ENCODE results near the gene CD6. TPM values are rescaled to one million over a fixed set of nuclear protein-coding genes. Genes with fewer than 3 reads are reported as not detected.

CD6 gene
- total and polyA plus RNA-seq, 10 of the 15 experiments (the other 5 are each of a cell fraction or from before 2014, with no cell fraction given), result 0.37 to 17.6 (median 6.2) TPM

DNA sequence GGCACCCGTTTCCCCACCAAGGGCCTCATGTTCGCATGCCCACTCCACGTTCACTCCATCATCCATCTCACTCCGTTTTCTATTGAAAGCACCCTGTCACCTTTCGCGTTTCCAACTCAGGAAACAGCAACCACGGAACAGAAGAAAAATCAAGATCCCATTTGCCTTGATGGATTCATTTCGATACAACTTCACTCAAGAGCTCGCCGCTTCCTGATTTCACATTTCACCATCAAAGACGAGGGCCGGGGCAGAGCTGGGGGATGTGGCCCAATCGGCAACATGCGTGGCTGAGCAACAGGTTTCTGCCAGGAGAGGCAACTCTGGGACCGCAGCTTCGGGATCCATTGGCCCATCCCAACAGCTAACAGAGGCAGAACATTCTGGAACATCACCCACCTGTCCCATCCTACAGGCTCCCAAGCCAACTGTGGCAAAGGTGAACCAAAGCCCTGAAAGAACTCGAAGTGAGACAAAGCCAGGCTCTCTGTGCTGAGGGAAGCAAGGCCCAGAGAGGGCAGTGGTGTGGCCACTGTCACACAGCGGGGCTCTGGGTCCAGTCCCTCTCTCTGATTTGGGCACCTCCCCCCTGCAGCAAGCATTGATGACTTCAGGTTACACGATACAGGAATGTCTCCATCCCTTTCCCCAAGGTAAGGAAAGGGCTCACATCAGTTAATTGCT, 94.6 kb downstream of the CD6 start (continued):
- TF ChIP-seq NBN (IDR thresholded peaks at IDR 0.05), result no peak
- TF ChIP-seq SPI1 (IDR thresholded peaks at IDR 0.05; ENCODE audit: borderline replicate concordance, insufficient read depth, low read depth, low read length), result peak; percentile 74
- TF ChIP-seq HCFC1 (IDR thresholded peaks at IDR 0.05; ENCODE audit: low read length), result no peak
- no peak for TF ChIP-seq GATAD2B (conservative IDR thresholded peaks at IDR 0.05; ENCODE audit: low read depth)
- TF ChIP-seq CBX5 (IDR thresholded peaks at IDR 0.05; ENCODE audit: low read depth), result no peak
- TF ChIP-seq PML (IDR thresholded peaks at IDR 0.05; ENCODE audit: low read length), result no peak
- TF ChIP-seq KAT2A (conservative IDR thresholded peaks at IDR 0.05; ENCODE audit: control insufficient read depth, low read depth, low read length), result no peak
- TF ChIP-seq SIN3A (IDR thresholded peaks at IDR 0.05; ENCODE audit: low read depth, low read length), result no peak
- TF ChIP-seq POLR2A (IDR thresholded peaks at IDR 0.05; ENCODE audit: low read depth, low read length), result no peak
- TF ChIP-seq RFX5 (IDR thresholded peaks at IDR 0.05; ENCODE audit: low read depth, low read length), result no peak
- TF ChIP-seq, protein P1, sequence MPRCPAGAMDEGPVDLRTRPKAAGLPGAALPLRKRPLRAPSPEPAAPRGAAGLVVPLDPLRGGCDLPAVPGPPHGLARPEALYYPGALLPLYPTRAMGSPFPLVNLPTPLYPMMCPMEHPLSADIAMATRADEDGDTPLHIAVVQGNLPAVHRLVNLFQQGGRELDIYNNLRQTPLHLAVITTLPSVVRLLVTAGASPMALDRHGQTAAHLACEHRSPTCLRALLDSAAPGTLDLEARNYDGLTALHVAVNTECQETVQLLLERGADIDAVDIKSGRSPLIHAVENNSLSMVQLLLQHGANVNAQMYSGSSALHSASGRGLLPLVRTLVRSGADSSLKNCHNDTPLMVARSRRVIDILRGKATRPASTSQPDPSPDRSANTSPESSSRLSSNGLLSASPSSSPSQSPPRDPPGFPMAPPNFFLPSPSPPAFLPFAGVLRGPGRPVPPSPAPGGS (IDR thresholded peaks at IDR 0.05; ENCODE audit: borderline replicate concordance, insufficient read depth, low read depth, low read length, poor library complexity, severe bottlenecking), result peak; percentile 35
- 0 out of 2 replicates have a peak, but pooled peaks have one; percentile 71 for TF ChIP-seq MTA3 (IDR thresholded peaks at IDR 0.05; ENCODE audit: borderline replicate concordance, low read length)
- no peak for TF ChIP-seq NR2F1 (conservative IDR thresholded peaks at IDR 0.05)
- no peak for TF ChIP-seq LARP7 (IDR thresholded peaks at IDR 0.05)
- no peak for TF ChIP-seq YY1 (IDR thresholded peaks at IDR 0.05; ENCODE audit: low read depth, low read length)
- TF ChIP-seq, protein P2, sequence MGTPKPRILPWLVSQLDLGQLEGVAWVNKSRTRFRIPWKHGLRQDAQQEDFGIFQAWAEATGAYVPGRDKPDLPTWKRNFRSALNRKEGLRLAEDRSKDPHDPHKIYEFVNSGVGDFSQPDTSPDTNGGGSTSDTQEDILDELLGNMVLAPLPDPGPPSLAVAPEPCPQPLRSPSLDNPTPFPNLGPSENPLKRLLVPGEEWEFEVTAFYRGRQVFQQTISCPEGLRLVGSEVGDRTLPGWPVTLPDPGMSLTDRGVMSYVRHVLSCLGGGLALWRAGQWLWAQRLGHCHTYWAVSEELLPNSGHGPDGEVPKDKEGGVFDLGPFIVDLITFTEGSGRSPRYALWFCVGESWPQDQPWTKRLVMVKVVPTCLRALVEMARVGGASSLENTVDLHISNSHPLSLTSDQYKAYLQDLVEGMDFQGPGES (IDR thresholded peaks at IDR 0.05), result no peak
- TF ChIP-seq, protein P3, sequence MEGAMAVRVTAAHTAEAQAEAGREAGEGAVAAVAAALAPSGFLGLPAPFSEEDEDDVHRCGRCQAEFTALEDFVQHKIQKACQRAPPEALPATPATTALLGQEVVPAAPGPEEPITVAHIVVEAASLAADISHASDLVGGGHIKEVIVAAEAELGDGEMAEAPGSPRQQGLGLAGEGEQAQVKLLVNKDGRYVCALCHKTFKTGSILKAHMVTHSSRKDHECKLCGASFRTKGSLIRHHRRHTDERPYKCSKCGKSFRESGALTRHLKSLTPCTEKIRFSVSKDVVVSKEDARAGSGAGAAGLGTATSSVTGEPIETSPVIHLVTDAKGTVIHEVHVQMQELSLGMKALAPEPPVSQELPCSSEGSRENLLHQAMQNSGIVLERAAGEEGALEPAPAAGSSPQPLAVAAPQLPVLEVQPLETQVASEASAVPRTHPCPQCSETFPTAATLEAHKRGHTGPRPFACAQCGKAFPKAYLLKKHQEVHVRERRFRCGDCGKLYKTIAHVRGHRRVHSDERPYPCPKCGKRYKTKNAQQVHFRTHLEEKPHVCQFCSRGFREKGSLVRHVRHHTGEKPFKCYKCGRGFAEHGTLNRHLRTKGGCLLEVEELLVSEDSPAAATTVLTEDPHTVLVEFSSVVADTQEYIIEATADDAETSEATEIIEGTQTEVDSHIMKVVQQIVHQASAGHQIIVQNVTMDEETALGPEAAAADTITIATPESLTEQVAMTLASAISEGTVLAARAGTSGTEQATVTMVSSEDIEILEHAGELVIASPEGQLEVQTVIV (IDR thresholded peaks at IDR 0.05; ENCODE audit: borderline replicate concordance, partially characterized antibody), result no peak
- no peak for TF ChIP-seq TCF12 (IDR thresholded peaks at IDR 0.05; ENCODE audit: low read depth, low read length)
- no peak for TF ChIP-seq ZNF384 (IDR thresholded peaks at IDR 0.05; ENCODE audit: borderline replicate concordance, low read depth, low read length)
- TF ChIP-seq, protein P4, sequence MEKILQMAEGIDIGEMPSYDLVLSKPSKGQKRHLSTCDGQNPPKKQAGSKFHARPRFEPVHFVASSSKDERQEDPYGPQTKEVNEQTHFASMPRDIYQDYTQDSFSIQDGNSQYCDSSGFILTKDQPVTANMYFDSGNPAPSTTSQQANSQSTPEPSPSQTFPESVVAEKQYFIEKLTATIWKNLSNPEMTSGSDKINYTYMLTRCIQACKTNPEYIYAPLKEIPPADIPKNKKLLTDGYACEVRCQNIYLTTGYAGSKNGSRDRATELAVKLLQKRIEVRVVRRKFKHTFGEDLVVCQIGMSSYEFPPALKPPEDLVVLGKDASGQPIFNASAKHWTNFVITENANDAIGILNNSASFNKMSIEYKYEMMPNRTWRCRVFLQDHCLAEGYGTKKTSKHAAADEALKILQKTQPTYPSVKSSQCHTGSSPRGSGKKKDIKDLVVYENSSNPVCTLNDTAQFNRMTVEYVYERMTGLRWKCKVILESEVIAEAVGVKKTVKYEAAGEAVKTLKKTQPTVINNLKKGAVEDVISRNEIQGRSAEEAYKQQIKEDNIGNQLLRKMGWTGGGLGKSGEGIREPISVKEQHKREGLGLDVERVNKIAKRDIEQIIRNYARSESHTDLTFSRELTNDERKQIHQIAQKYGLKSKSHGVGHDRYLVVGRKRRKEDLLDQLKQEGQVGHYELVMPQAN (conservative IDR thresholded peaks at IDR 0.05), result no peak
- TF ChIP-seq CREM (IDR thresholded peaks at IDR 0.05; ENCODE audit: low read depth), result peak; percentile 67; the same call in 1 of the 2 replicates
- no peak for TF ChIP-seq ZZZ3 (IDR thresholded peaks at IDR 0.05; ENCODE audit: control insufficient read depth, insufficient read length, low read depth)
- TF ChIP-seq SP1 (IDR thresholded peaks at IDR 0.05; ENCODE audit: low read depth, low read length), result no peak
- peak; percentile 58 for TF ChIP-seq JUNB (IDR thresholded peaks at IDR 0.05)
- no peak for TF ChIP-seq SMARCA5 (IDR thresholded peaks at IDR 0.05)
- TF ChIP-seq KDM1A (IDR thresholded peaks at IDR 0.05; ENCODE audit: borderline replicate concordance), result no peak
- TF ChIP-seq ASH2L (IDR thresholded peaks at IDR 0.05; ENCODE audit: borderline replicate concordance, low read depth), result no peak
- TF ChIP-seq CHD2 (IDR thresholded peaks at IDR 0.05; ENCODE audit: borderline replicate concordance, low read depth, low read length), result no peak
